H9 (cell line): ENCODE results near the gene MBLAC1. TPM values are rescaled to one million over a fixed set of nuclear protein-coding genes. Genes with fewer than 3 reads are reported as not detected.

Experiments used
- DNase-seq: peaks from one replicate; pipeline ENCODE4 v3.0.0-alpha.2; 2017
- H2AFZ ChIP-seq: one replicate; pipeline ENCODE4 v1.6.1; 2013; ENCODE audit warnings: mild to moderate bottlenecking, low read length, control low read depth, moderate library complexity
- H2AK5ac ChIP-seq: 2 replicates; pipeline ENCODE4 v1.6.1; 2013; ENCODE audit warnings: low read length, control low read depth, mixed read lengths; ENCODE audit not compliant: insufficient read length
- H2BK120ac ChIP-seq: one replicate; pipeline ENCODE4 v1.6.1; 2013; ENCODE audit warnings: low read depth, mild to moderate bottlenecking, low read length, control low read depth, inconsistent platforms; ENCODE audit not compliant: poor library complexity, severe bottlenecking
- H2BK12ac ChIP-seq: 2 replicates; pipeline ENCODE4 v1.6.1; 2013; ENCODE audit warnings: low read length, control low read depth, mixed read lengths, low read depth; ENCODE audit not compliant: insufficient read length
- H2BK15ac ChIP-seq: 2 replicates; pipeline ENCODE4 v1.6.1; 2013; ENCODE audit warnings: low read depth, low read length, control low read depth
- H2BK20ac ChIP-seq: one replicate; pipeline ENCODE4 v1.6.1; 2013; ENCODE audit warnings: low read depth, mild to moderate bottlenecking, low read length, control low read depth, inconsistent platforms; ENCODE audit not compliant: poor library complexity, severe bottlenecking
- H2BK5ac ChIP-seq: 2 replicates; pipeline ENCODE4 v1.6.1; 2013; ENCODE audit warnings: low read length, control low read depth, mixed read lengths; ENCODE audit not compliant: insufficient read length
- H3K14ac ChIP-seq: 2 replicates; pipeline ENCODE4 v1.6.1; 2013; ENCODE audit warnings: low read length, control low read depth; ENCODE audit not compliant: insufficient read depth
- H3K18ac ChIP-seq: 2 replicates; pipeline ENCODE4 v1.6.1; 2013; ENCODE audit warnings: low read depth, mild to moderate bottlenecking, mixed read lengths, low read length, control low read depth; ENCODE audit not compliant: insufficient read length
- H3K23ac ChIP-seq: 2 replicates; pipeline ENCODE4 v1.6.1; 2013; ENCODE audit warnings: low read length, control low read depth, mixed read lengths, low read depth; ENCODE audit not compliant: insufficient read length
- H3K23me2 ChIP-seq: 2 replicates; pipeline ENCODE4 v1.6.1; 2013; ENCODE audit warnings: low read depth, mild to moderate bottlenecking, mixed read lengths, low read length, control low read depth; ENCODE audit not compliant: insufficient read length, poor library complexity, severe bottlenecking
- H3K27ac ChIP-seq: 2 replicates; pipeline ENCODE4 v1.5.1; 2013; ENCODE audit warnings: low read length, control low read depth, mixed read lengths, low read depth; ENCODE audit not compliant: insufficient read length
- H3K27me3 ChIP-seq: 2 replicates; pipeline ENCODE4 v1.6.1; 2013; ENCODE audit warnings: low read length, control low read depth, inconsistent platforms; ENCODE audit not compliant: insufficient read depth
- H3K4ac ChIP-seq: 2 replicates; pipeline ENCODE4 v1.6.1; 2013; ENCODE audit warnings: low read depth, mild to moderate bottlenecking, control low read depth, inconsistent platforms, low read length, moderate library complexity
- H3K4me1 ChIP-seq: 2 replicates; pipeline ENCODE4 v1.6.1; 2013; ENCODE audit warnings: low read length, control low read depth, inconsistent platforms; ENCODE audit not compliant: insufficient read depth
- H3K4me2 ChIP-seq: 2 replicates; pipeline ENCODE4 v1.6.1; 2013; ENCODE audit warnings: low read length, control low read depth, mixed read lengths; ENCODE audit not compliant: insufficient read length, insufficient read depth
- H3K56ac ChIP-seq: 2 replicates; pipeline ENCODE4 v1.6.1; 2013; ENCODE audit warnings: low read depth, mild to moderate bottlenecking, mixed read lengths, low read length, control low read depth; ENCODE audit not compliant: insufficient read length
- H3K79me1 ChIP-seq: 2 replicates; pipeline ENCODE4 v1.6.1; 2013; ENCODE audit warnings: low read depth, mild to moderate bottlenecking, moderate library complexity, low read length, control low read depth, inconsistent platforms; ENCODE audit not compliant: insufficient read depth, poor library complexity, severe bottlenecking
- H3K79me2 ChIP-seq: 2 replicates; pipeline ENCODE4 v1.6.1; 2013; ENCODE audit warnings: low read length, control low read depth, inconsistent platforms; ENCODE audit not compliant: insufficient read depth
- H3K9ac ChIP-seq: 2 replicates; pipeline ENCODE4 v1.6.1; 2013; ENCODE audit warnings: low read length, control low read depth, mixed read lengths; ENCODE audit not compliant: insufficient read length; ENCODE audit errors: extremely low read depth
- H3K9me3 ChIP-seq: one replicate; pipeline ENCODE4 v1.6.1; 2013; ENCODE audit warnings: low read depth, low read length, inconsistent platforms; ENCODE audit not compliant: control insufficient read depth
- H3T11ph ChIP-seq: one replicate; pipeline ENCODE4 v1.6.1; 2013; ENCODE audit warnings: mild to moderate bottlenecking, low read length, control low read depth, inconsistent platforms
- H4K20me1 ChIP-seq: one replicate; pipeline ENCODE4 v1.6.1; 2013; ENCODE audit not compliant: control insufficient read depth, insufficient read length, insufficient read depth
- H4K5ac ChIP-seq: 2 replicates; pipeline ENCODE4 v1.6.1; 2013; ENCODE audit warnings: low read depth, mild to moderate bottlenecking, mixed read lengths, low read length, control low read depth; ENCODE audit not compliant: insufficient read length
- H4K8ac ChIP-seq: replicated peaks from 2 replicates; pipeline ENCODE4 v1.6.1; 2013; ENCODE audit warnings: low read length, control low read depth, mixed read lengths, low read depth; ENCODE audit not compliant: insufficient read length
- H4K91ac ChIP-seq: 2 replicates; pipeline ENCODE4 v1.6.1; 2013; ENCODE audit warnings: low read depth, mild to moderate bottlenecking, moderate library complexity, mixed read lengths, low read length, control low read depth; ENCODE audit not compliant: insufficient read length
- H3K27ac Mint-ChIP-seq, 3 experiments: 2 replicates in 2 of 3; 3 replicates in 1 of 3; pipeline ENCODE4 v1.8.0; 2020 to 2021; ENCODE audit warnings: mixed read lengths in 3 of 3, mild to moderate bottlenecking in 1 of 3, moderate library complexity in 1 of 3
- H3K27me3 Mint-ChIP-seq: 2 replicates; pipeline ENCODE4 v1.8.0; 2021; ENCODE audit warnings: low read depth, mild to moderate bottlenecking, moderate library complexity, mixed read lengths
- H3K36me3 Mint-ChIP-seq, 3 experiments: 2 replicates in 2 of 3; 3 replicates in 1 of 3; pipeline ENCODE4 v1.8.0; 2020 to 2021; ENCODE audit warnings: low read depth in 3 of 3, mixed read lengths in 3 of 3; ENCODE audit not compliant: insufficient read depth in 1 of 3
- H3K4me1 Mint-ChIP-seq, 2 experiments: 2 replicates each; pipeline ENCODE4 v1.8.0; 2020; ENCODE audit warnings: mixed read lengths in 2 of 2
- H3K4me3 Mint-ChIP-seq, 2 experiments: 2 replicates in 1 of 2; 3 replicates in 1 of 2; pipeline ENCODE4 v1.8.0; 2020 to 2021; ENCODE audit warnings: mild to moderate bottlenecking in 2 of 2, mixed read lengths in 2 of 2, moderate library complexity in 1 of 2
- H3K9me3 Mint-ChIP-seq, 2 experiments: 2 replicates in 1 of 2; 3 replicates in 1 of 2; pipeline ENCODE4 v1.8.0; 2020; ENCODE audit warnings: mild to moderate bottlenecking in 2 of 2, mixed read lengths in 2 of 2, moderate library complexity in 1 of 2
- CTCF ChIP-seq: fragments of 200-600 bp; sonication (generic); conservative IDR thresholded peaks from 3 replicates; pipeline ENCODE4 v1.8.0; 2021; ENCODE audit warnings: antibody characterized with exemption, mild to moderate bottlenecking
- WGBS: extraction: QIAGEN DNeasy Blood & Tissue Kit; methylation state at CpG from one replicate; pipeline ENCODE4 v1.1.7; 2013; ENCODE audit warnings: missing lambda C conversion rate, low lambda C conversion rate, mixed read lengths; ENCODE audit not compliant: insufficient read length; ENCODE audit errors: extremely low coverage; 5-methylcytosine and 5-hydroxymethylcytosine counted together
- total RNA-seq: library from RNA; stranded (reverse); gene quantifications from 2 replicates; pipeline ENCODE4 v1.2.1, GENCODE V29; 2021

The MBLAC1 gene
- total RNA-seq, 1 experiment from 2014 or later: 1.9 TPM

DNA sequence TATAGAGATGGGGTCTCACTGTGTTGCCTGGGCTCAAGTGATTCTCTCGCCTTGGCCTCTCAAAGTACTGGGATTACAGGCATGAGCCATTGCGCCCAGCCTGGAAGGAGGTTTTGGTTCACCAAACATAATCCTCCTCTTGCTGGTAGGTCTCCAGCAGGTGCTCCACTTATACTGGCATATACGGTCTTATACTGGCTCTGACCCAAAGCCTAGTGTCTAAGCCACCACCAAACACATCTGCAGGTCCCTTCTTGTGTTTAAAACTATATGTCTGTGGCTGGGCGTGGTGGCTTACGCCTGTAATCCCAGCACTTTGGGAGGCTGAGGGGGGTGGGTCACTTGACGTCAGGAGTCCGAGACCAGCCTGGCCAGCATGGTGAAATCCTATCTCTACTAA is 5.4 kb downstream of the MBLAC1 start:
- H2BK15ac ChIP-seq: no peak overlapping the region
- no peak overlapping the region for H3K4me2 ChIP-seq
- DNase-seq: no peak
- no peak overlapping the region for H3K18ac ChIP-seq
- no peak overlapping the region for H3K27ac ChIP-seq
- H2BK5ac ChIP-seq: no peak overlapping the region
- no peak for TF ChIP-seq CTCF
- H3K56ac ChIP-seq: no peak overlapping the region
- Mint-ChIP-seq H3K9me3 (no peaks in the 10 kb centered on the region), H3K27ac (no peak overlapping the region), H3K4me3 (no peak overlapping the region), H3K36me3 (no peaks in the 10 kb centered on the region), H3K27me3 (peaks cover 35% of the 10 kb centered on the region), H3K4me1 (peaks cover 7 to 10% of the 10 kb centered on the region in 2 experiments)
- no peak overlapping the region for H3K23ac ChIP-seq
- H3K27me3 ChIP-seq: no peaks in the 10 kb centered on the region; the same call in 1 of the 2 replicates
- H3K14ac ChIP-seq: no peak overlapping the region
- no peak overlapping the region for H3T11ph ChIP-seq
- WGBS: no CpG with 5 or more reads among the region's 7 CpGs
- no peak overlapping the region for H2BK20ac ChIP-seq
- H4K91ac ChIP-seq: no peak overlapping the region
- no peaks in the 10 kb centered on the region for H4K20me1 ChIP-seq
- H3K4ac ChIP-seq: no peak overlapping the region
- H3K9ac ChIP-seq: no peak overlapping the region
- no peak overlapping the region for H4K5ac ChIP-seq
- H3K79me1 ChIP-seq: no peaks in the 10 kb centered on the region
- no peaks in the 10 kb centered on the region for H3K9me3 ChIP-seq
- peaks cover 4% of the 10 kb centered on the region; the same call in 1 of the 2 replicates for H3K4me1 ChIP-seq
- peaks cover 7% of the 10 kb centered on the region for H3K23me2 ChIP-seq
- H2BK12ac ChIP-seq: peak overlapping the region; percentile 57
- no peaks in the 10 kb centered on the region for H3K79me2 ChIP-seq
- H2AFZ ChIP-seq: no peak overlapping the region
- H4K8ac ChIP-seq: no peak overlapping the region
- no peak overlapping the region for H2BK120ac ChIP-seq
- no peak overlapping the region for H2AK5ac ChIP-seq
